ENCODE results near the gene TFAP2E. TPM values are rescaled to one million over a fixed set of nuclear protein-coding genes. Genes with fewer than 3 reads are reported as not detected.

The TFAP2E gene
- total RNA-seq, 2 donors from 2014 or later = not detected

DNA sequence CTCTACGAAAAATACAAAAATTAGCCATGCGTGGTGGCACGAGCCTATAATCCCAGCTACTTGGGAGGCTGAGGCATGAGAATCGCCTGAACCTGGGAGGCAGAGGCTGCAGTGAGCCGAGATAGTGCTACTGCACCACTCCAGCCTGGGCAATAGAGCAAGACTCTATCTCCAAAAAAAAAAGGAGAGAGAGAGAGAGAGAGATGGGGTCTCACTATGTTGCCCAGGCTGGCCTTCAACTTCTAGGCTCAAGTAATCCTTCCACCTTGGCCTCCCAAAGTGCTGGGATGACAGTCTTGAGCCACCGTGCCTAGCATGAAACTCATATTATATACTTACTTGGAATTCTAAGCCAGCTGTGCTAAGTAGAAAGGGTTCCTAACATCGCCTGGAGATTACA is 38.5 kb downstream of the TFAP2E start:
- H3K4me3 ChIP-seq = no peak overlapping the region
- peaks cover 0 to 14% of the 10 kb centered on the region in 2 donors for H3K36me3 ChIP-seq (replicated peaks in 1 of 2; ENCODE audit: insufficient read depth in 1 of 2, low read depth in 2 of 2)
- no peaks in the 10 kb centered on the region for H3K27me3 ChIP-seq
- TF ChIP-seq CTCF (IDR thresholded peaks at IDR 0.05) = no peak
- no peak for TF ChIP-seq POLR2A (IDR thresholded peaks at IDR 0.05)
- H3K4me1 ChIP-seq = no peaks in the 10 kb centered on the region
- ATAC-seq (no peak), DNase-seq (no peak)
- no peak overlapping the region for H3K27ac ChIP-seq
- intact Hi-C loops (cut with DNase I) = no loop called here
- WGBS, 2 donors = 95 to 99% methylated on average over 7 of the region's 7 CpGs
- H3K9me3 ChIP-seq = no peaks in the 10 kb centered on the region

DNA sequence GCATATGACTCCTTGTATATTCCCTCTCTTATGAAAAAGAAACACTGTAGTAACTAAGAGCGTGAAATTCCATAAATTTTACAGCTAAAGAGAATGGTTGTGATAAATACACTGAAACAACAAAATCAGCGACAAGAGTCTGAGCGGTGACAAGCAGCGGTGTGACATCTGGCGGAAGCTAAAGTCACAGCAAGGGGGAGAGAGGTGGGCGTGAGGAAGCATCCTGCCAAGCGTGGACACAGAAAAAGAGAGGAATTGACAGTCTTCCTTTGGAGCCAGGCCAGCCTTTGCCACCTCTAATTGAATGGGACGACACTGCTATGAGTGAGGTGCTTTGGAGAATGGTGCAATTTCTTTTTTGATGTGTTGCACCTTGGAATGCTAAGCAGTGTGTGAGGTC is 42.3 kb downstream of the TFAP2E start:
- Histone ChIP-seq H3K27me3 (no peaks in the 10 kb centered on the region), H3K9me3 (no peaks in the 10 kb centered on the region), H3K4me1 (no peaks in the 10 kb centered on the region), H3K27ac (no peak overlapping the region), H3K36me3 (replicated peaks in 1 of 2; ENCODE audit: insufficient read depth in 1 of 2, low read depth in 2 of 2) (peaks cover 0 to 2% of the 10 kb centered on the region in 2 donors), H3K4me3 (no peak overlapping the region)
- WGBS, 2 donors = 86 to 90% methylated on average over 8 of the region's 8 CpGs
- TF ChIP-seq CTCF (IDR thresholded peaks at IDR 0.05) = no peak
- TF ChIP-seq POLR2A (IDR thresholded peaks at IDR 0.05) = no peak
- ATAC-seq (no peak), DNase-seq (no peak)
- intact Hi-C loops (cut with DNase I) = no loop called here

DNA sequence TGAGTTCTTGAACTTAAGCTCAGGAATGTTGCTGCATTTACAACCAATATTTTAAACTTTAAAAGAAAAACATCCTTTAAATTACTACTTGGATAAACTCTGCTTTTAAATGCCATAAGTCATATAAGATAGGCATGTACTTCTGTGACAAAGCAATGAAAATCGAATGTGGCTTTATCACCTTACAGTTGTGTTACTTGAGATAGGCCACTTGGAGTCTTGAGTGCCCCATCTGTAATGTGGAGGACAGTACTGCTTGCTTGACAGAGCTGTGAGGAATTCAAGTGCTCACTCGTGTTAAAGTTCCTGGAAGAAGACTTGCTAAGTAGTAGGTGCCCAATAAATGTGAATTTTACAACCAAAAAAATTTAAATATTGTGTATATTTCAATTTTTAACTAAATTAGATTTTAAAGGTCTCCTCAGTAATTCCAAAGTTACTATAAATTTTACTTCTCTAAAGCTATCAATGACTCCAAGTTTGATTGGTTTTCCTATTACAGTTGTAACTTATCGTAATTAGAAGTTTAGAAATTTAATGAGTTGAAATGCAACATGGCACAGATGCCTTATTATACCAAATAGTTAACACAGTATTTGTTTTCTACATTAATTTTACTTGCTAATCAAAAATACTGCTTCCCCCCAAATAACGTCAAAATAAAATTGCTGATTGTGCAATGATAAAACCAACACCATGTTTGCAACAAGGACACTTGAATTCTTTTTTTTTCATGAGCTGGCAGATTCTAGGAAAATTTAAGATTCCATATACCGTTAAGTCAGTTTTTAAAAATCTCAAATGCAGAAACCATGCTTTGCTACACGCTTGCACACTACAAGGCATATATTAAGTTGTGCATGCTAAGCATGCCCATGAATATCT is 46.4 kb downstream of the TFAP2E start:
- no peaks in the 10 kb centered on the region for H3K4me1 ChIP-seq
- WGBS, 2 donors = 78 to 79% methylated on average over 6 of the region's 6 CpGs
- H3K27ac ChIP-seq = no peak overlapping the region
- intact Hi-C loops (cut with DNase I) = no loop called here
- no peaks in the 10 kb centered on the region for H3K9me3 ChIP-seq
- no peak overlapping the region for H3K4me3 ChIP-seq
- TF ChIP-seq CTCF (IDR thresholded peaks at IDR 0.05) (no peak), POLR2A (IDR thresholded peaks at IDR 0.05) (no peak)
- H3K27me3 ChIP-seq = no peaks in the 10 kb centered on the region
- DNase-seq (no peak), ATAC-seq (no peak)
- H3K36me3 ChIP-seq (replicated peaks in 1 of 2; ENCODE audit: insufficient read depth in 1 of 2, low read depth in 2 of 2) = peaks cover 0 to 4% of the 10 kb centered on the region in 2 donors

- ATAC-seq = no peak
- H3K36me3 ChIP-seq (replicated peaks in 1 of 2; ENCODE audit: insufficient read depth in 1 of 2, low read depth in 2 of 2) = peaks cover 0 to 4% of the 10 kb centered on the region in 2 donors
- H3K4me1 ChIP-seq = no peaks in the 10 kb centered on the region
- 89% methylated on average over 4 of the region's 4 CpGs for WGBS, 2 donors
- intact Hi-C loops (cut with DNase I) = no loop called here
- no peak for TF ChIP-seq CTCF (IDR thresholded peaks at IDR 0.05)
- no peak for TF ChIP-seq POLR2A (IDR thresholded peaks at IDR 0.05)
- DNase-seq = no peak
- no peaks in the 10 kb centered on the region for H3K9me3 ChIP-seq
- no peaks in the 10 kb centered on the region for H3K27me3 ChIP-seq
- H3K4me3 ChIP-seq = no peak overlapping the region
- no peak overlapping the region for H3K27ac ChIP-seq
These were observed 49.5 kb downstream of the TFAP2E start for GRCh38 chr1:35622510-35623178.

Data from body of pancreas (tissue), 4 donors.